Body of pancreas (tissue), 4 donors: ENCODE results near the gene STIM2.

Source experiments
- CTCF ChIP-seq, 7 experiments: fragments of 450-650 bp in 4 of 7; fragments of 200-600 bp in 3 of 7; sonication (generic) in 3 of 7; IDR thresholded peaks; one replicate each; pipeline ENCODE4 v1.5.1; 2016 to 2019; ENCODE audit warnings: antibody characterized with exemption in 7 of 7
- POLR2A ChIP-seq, 3 donors: fragments of 450-650 bp; IDR thresholded peaks; one replicate each; pipeline ENCODE4 v1.6.1; 2016; ENCODE audit warnings: antibody characterized with exemption in 3 of 3, mild to moderate bottlenecking in 2 of 3

GRCh38 chr4:27013012-27013411 is 152.4 kb downstream of the STIM2 start:
- TF ChIP-seq CTCF (IDR thresholded peaks at IDR 0.05), result no peak
- no peak for TF ChIP-seq POLR2A (IDR thresholded peaks at IDR 0.05)
